DOHH2 (cell line): ENCODE data around the gene NDUFA8.

Experiments used
- CTCF ChIP-seq: fragments of 200-600 bp; sonication (generic); IDR thresholded peaks from one replicate; pipeline ENCODE4 v1.5.1; 2014; ENCODE audit warnings: antibody characterized with exemption, mild to moderate bottlenecking, low read depth, low read length; ENCODE audit not compliant: poor library complexity, severe bottlenecking
- EZH2phosphoT487 ChIP-seq: fragments of 200-600 bp; sonication (generic); IDR thresholded peaks from 2 replicates; pipeline ENCODE4 v1.6.1; 2017; ENCODE audit warnings: borderline replicate concordance, mild to moderate bottlenecking, antibody characterized with exemption, low read length, moderate library complexity, mixed read lengths

- TF ChIP-seq CTCF (no peak), EZH2phosphoT487 (no peak)
Observed at GRCh38 chr9:122191584-122191983, 32.0 kb upstream of the NDUFA8 start.
